OCI-LY3 (cell line): ENCODE data around the gene TRMT1.

ENCODE experiments used
- H2AFZ ChIP-seq: fragments of 200-600, 300-600 bp; shearing (Covaris generic); 2 replicates; pipeline ENCODE4 v1.6.0; 2014; ENCODE audit warnings: antibody characterized with exemption, low read depth, low read length
- H3K27ac ChIP-seq: fragments of 200-600, 300-600 bp; sonication (generic); 2 replicates; pipeline ENCODE4 v1.5.1; 2014; ENCODE audit warnings: mild to moderate bottlenecking, low read length, moderate library complexity, mixed read lengths
- H3K27me3 ChIP-seq: fragments of 200-600, 300-600 bp; sonication (generic); 2 replicates; pipeline ENCODE4 v1.6.1; 2014; ENCODE audit warnings: low read depth, low read length, mixed read lengths
- H3K36me3 ChIP-seq: fragments of 200-600, 300-600 bp; sonication (generic); replicated peaks from 2 replicates; pipeline ENCODE3; 2014; ENCODE audit warnings: low read depth, low read length, mixed read lengths
- H3K4me1 ChIP-seq: fragments of 300-600, 200-600 bp; sonication (generic); 2 replicates; pipeline ENCODE4 v1.6.1; 2014; ENCODE audit warnings: low read length, mixed read lengths
- H3K4me2 ChIP-seq: fragments of 200-600, 300-600 bp; sonication (generic); 2 replicates; pipeline ENCODE4 v1.6.1; 2014; ENCODE audit warnings: low read length, mixed read lengths
- H3K4me3 ChIP-seq: fragments of 300-600, 200-600 bp; sonication (generic); 2 replicates; pipeline ENCODE4 v1.5.1; 2014; ENCODE audit warnings: antibody characterized with exemption, mild to moderate bottlenecking, low read length, moderate library complexity
- H3K79me2 ChIP-seq: fragments of 300-600, 200-600 bp; shearing (Covaris generic); 2 replicates; pipeline ENCODE4 v1.6.1; 2014; ENCODE audit warnings: mild to moderate bottlenecking, low read length, mixed read lengths
- H3K9ac ChIP-seq: fragments of 300-600, 200-600 bp; shearing (Covaris generic); 2 replicates; pipeline ENCODE4 v1.6.0; 2014; ENCODE audit warnings: mild to moderate bottlenecking, low read length, moderate library complexity
- H3K9me3 ChIP-seq: fragments of 200-600, 300-600 bp; shearing (Covaris generic); 2 replicates; pipeline ENCODE4 v1.6.1; 2014; ENCODE audit warnings: low read length, mixed read lengths; ENCODE audit not compliant: insufficient read depth
- H4K20me1 ChIP-seq: fragments of 200-600, 300-600 bp; sonication (generic); 2 replicates; pipeline ENCODE4 v1.6.1; 2016; ENCODE audit warnings: low read length, mixed read lengths; ENCODE audit not compliant: insufficient read depth
- CTCF ChIP-seq: fragments of 200-600, 300-600 bp; sonication (generic); IDR thresholded peaks from 2 replicates; pipeline ENCODE4 v1.5.1; 2014; ENCODE audit warnings: antibody characterized with exemption, low read length, low read depth
- EZH2phosphoT487 ChIP-seq: fragments of 200-600 bp; shearing (Covaris generic); IDR thresholded peaks from 2 replicates; pipeline ENCODE4 v1.6.1; 2018; ENCODE audit warnings: antibody characterized with exemption, mixed run types, low read depth

TRMT1 gene

GRCh38 chr19:13094106-13094504 lies 22.4 kb downstream of the TRMT1 start:
- H2AFZ ChIP-seq, result no peak overlapping the region
- H4K20me1 ChIP-seq, result no peaks in the 10 kb centered on the region
- H3K4me1 ChIP-seq, result peaks cover 25% of the 10 kb centered on the region
- H3K27ac ChIP-seq, result peak overlapping the region; percentile 17; the same call in 1 of the 2 replicates
- peak overlapping the region; percentile 89 for H3K4me2 ChIP-seq
- no peaks in the 10 kb centered on the region for H3K9me3 ChIP-seq
- H3K27me3 ChIP-seq, result no peaks in the 10 kb centered on the region
- H3K9ac ChIP-seq, result no peak overlapping the region; the same call in 1 of the 2 replicates
- H3K36me3 ChIP-seq, result peaks cover 5% of the 10 kb centered on the region
- H3K4me3 ChIP-seq, result peak overlapping the region; percentile 69
- TF ChIP-seq CTCF (no peak), EZH2phosphoT487 (no peak)
- H3K79me2 ChIP-seq, result no peaks in the 10 kb centered on the region

DNA sequence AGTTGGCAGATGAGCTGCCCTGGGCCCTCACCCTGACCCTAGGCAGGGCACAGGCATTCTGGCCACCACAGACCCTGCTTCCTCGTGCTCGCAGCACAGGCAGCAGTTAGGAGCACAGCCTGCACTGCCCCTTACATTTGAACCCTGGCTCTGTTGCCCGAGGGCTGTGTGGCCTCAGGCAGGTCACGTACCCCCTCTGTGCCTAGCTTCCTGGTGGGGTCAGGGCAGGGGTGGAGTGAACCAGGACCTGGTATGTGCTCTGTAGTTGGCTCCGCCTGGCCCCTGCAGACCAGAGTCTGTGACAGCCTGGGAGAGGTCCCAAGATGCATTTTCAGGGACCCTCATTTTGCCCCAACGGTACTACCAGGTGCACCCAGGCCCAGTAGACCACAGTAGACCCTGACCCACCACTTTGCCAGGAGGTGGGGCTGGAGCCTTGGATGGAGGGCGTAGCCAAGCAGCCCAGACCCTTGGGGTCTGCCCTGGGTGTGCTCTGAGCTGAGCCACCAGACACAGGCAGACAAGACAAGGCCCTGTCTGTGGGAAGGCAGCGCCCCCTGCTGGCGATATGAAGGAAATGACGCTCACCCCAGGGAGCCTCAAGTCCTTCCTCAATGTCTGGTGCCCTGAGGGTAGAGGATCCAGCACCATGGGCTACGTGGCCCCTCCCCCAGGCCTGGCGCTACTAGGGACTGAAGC lies 23.0 kb downstream of the TRMT1 start:
- no peak overlapping the region; the same call in 1 of the 2 replicates for H3K9ac ChIP-seq
- no peaks in the 10 kb centered on the region for H3K79me2 ChIP-seq
- no peaks in the 10 kb centered on the region for H3K9me3 ChIP-seq
- peak overlapping the region; percentile 69; the same call in 1 of the 2 replicates for H3K4me3 ChIP-seq
- peak overlapping the region; percentile 89 for H3K4me2 ChIP-seq
- peaks cover 25% of the 10 kb centered on the region for H3K4me1 ChIP-seq
- H3K36me3 ChIP-seq, result peaks cover under 1% of the 10 kb centered on the region
- no peaks in the 10 kb centered on the region for H4K20me1 ChIP-seq
- no peaks in the 10 kb centered on the region for H3K27me3 ChIP-seq
- TF ChIP-seq CTCF (peak; percentile 95), EZH2phosphoT487 (no peak)
- H3K27ac ChIP-seq, result no peak overlapping the region
- H2AFZ ChIP-seq, result no peak overlapping the region

- H3K36me3 ChIP-seq, result no peaks in the 10 kb centered on the region
- H3K9ac ChIP-seq, result no peak overlapping the region
- no peaks in the 10 kb centered on the region for H3K79me2 ChIP-seq
- H3K4me3 ChIP-seq, result no peak overlapping the region
- H3K4me2 ChIP-seq, result no peak overlapping the region
- no peaks in the 10 kb centered on the region for H4K20me1 ChIP-seq
- H3K27ac ChIP-seq, result no peak overlapping the region
- H2AFZ ChIP-seq, result no peak overlapping the region
- TF ChIP-seq CTCF, result no peak
- TF ChIP-seq EZH2phosphoT487, result no peak
- H3K27me3 ChIP-seq, result no peaks in the 10 kb centered on the region
- H3K9me3 ChIP-seq, result no peaks in the 10 kb centered on the region
- peaks cover 25% of the 10 kb centered on the region for H3K4me1 ChIP-seq
Measured at GRCh38 chr19:13092606-13093235, 23.8 kb downstream of the TRMT1 start.

DNA sequence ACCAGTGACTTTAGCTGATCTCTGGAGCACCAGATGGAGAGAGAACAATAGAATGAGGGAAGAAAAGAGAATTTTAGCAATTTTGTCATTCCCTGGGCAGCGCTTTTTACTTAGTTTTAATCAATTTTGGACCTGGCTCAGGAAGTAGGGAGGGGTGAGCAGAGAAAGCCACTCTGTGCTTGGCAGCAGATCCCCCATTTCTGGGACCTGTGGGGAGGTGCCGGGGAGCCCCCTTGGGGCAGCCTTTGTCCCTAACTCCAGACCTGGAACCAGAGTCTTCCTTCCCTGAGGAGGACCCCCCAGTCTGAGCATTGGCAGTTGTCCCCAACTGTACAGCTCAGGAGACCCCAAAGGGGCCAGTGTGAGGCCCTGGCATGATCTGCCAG lies 24.4 kb downstream of the TRMT1 start:
- Histone ChIP-seq H3K9me3 (no peaks in the 10 kb centered on the region), H3K36me3 (no peaks in the 10 kb centered on the region), H3K27ac (no peak overlapping the region), H3K27me3 (no peaks in the 10 kb centered on the region), H3K4me2 (no peak overlapping the region), H4K20me1 (no peaks in the 10 kb centered on the region), H3K9ac (no peak overlapping the region), H2AFZ (no peak overlapping the region), H3K4me3 (no peak overlapping the region), H3K4me1 (peaks cover 25% of the 10 kb centered on the region), H3K79me2 (no peaks in the 10 kb centered on the region)
- no peak for TF ChIP-seq EZH2phosphoT487
- TF ChIP-seq CTCF, result no peak
